Common myeloid progenitor, CD34-positive (primary cell): Measurements from ENCODE around the gene EVL.

Experiments
- CTCF ChIA-PET: fragments of 350-600 bp; sonication (Branson Sonifier 250); formaldehyde crosslinking; loops from one replicate; lab custom pipeline; 2021; ENCODE audit warnings: antibody characterized with exemption; lab: Charles Lee
- POLR2A ChIA-PET: fragments of 350-600 bp; sonication (Branson Sonifier 250); formaldehyde crosslinking; loops from one replicate; lab custom pipeline; 2021; ENCODE audit warnings: antibody characterized with exemption; lab: Charles Lee
- DNase-seq, 3 donors: peaks; one replicate each; pipeline versions ENCODE4 v3.0.0 to v3.0.0-alpha.2; 2013
- H3K27ac ChIP-seq, 2 experiments: 1 replicate in 1 of 2; 2 replicates in 1 of 2; pipeline ENCODE4 v1.7.0; 2013; ENCODE audit warnings: inconsistent platforms in 2 of 2, low read length in 2 of 2, mild to moderate bottlenecking in 2 of 2, low read depth in 1 of 2, moderate library complexity in 1 of 2; ENCODE audit not compliant: severe bottlenecking in 2 of 2, insufficient read depth in 1 of 2, poor library complexity in 1 of 2
- H3K27me3 ChIP-seq, 5 experiments: replicated peaks in 2 of 5; 1 replicate in 3 of 5; 2 replicates in 2 of 5; pipeline versions ENCODE4 v1.6.1 to v1.7.0; 2013; ENCODE audit warnings: low read length in 4 of 5, mild to moderate bottlenecking in 2 of 5, moderate library complexity in 2 of 5, inconsistent platforms in 1 of 5; ENCODE audit not compliant: insufficient read depth in 5 of 5, control insufficient read depth in 4 of 5
- H3K36me3 ChIP-seq, 4 experiments: 1 replicate in 2 of 4; 2 replicates in 2 of 4; pipeline versions ENCODE4 v1.6.1 to v1.7.0; 2013; ENCODE audit warnings: low read length in 3 of 4, control low read depth in 1 of 4, mild to moderate bottlenecking in 1 of 4; ENCODE audit not compliant: control insufficient read depth in 4 of 4, insufficient read depth in 4 of 4
- H3K4me1 ChIP-seq, 4 experiments: 1 replicate in 3 of 4; 2 replicates in 1 of 4; pipeline versions ENCODE4 v1.6.1 to v1.7.1; 2013; ENCODE audit warnings: low read length in 3 of 4, mild to moderate bottlenecking in 3 of 4, control low read depth in 1 of 4, inconsistent platforms in 1 of 4, moderate library complexity in 1 of 4; ENCODE audit not compliant: control insufficient read depth in 4 of 4, insufficient read depth in 4 of 4; ENCODE audit errors: control extremely low read depth in 1 of 4
- H3K4me3 ChIP-seq, 7 experiments: 1 replicate in 4 of 7; 2 replicates in 3 of 7; pipeline versions ENCODE4 v1.5.1 to v1.7.0; 2013; ENCODE audit warnings: mild to moderate bottlenecking in 7 of 7, low read length in 6 of 7, moderate library complexity in 6 of 7, inconsistent platforms in 2 of 7, low read depth in 2 of 7, control low read depth in 1 of 7; ENCODE audit not compliant: insufficient read depth in 4 of 7, control insufficient read depth in 1 of 7; ENCODE audit errors: extremely low read depth in 1 of 7
- H3K9me3 ChIP-seq, 5 experiments: 1 replicate in 4 of 5; 2 replicates in 1 of 5; pipeline versions ENCODE4 v1.6.1 to v1.7.1; 2013; ENCODE audit warnings: low read length in 4 of 5, mild to moderate bottlenecking in 2 of 5, inconsistent platforms in 1 of 5, low read depth in 1 of 5, moderate library complexity in 1 of 5; ENCODE audit not compliant: control insufficient read depth in 4 of 5, insufficient read depth in 2 of 5; ENCODE audit errors: control extremely low read depth in 1 of 5
- WGBS: methylation state at CpG from one replicate; pipeline ENCODE4 v1.1.5; 2013; ENCODE audit not compliant: insufficient coverage; 5-methylcytosine and 5-hydroxymethylcytosine counted together

The EVL gene

GRCh38 chr14:100126401-100126800, 61.2 kb downstream of the EVL start:
- H3K9me3 ChIP-seq = no peaks in the 10 kb centered on the region
- H3K27ac ChIP-seq = no peak overlapping the region
- no peak for DNase-seq
- 90% methylated on average over 11 of the region's 13 CpGs for WGBS
- H3K4me1 ChIP-seq = peaks cover 0 to 7% (median 0%) of the 10 kb centered on the region in 4 experiments
- H3K27me3 ChIP-seq = no peaks in the 10 kb centered on the region
- H3K4me3 ChIP-seq = no peak overlapping the region
- ChIA-PET CTCF (interaction anchor here (1.4 to 3.3 kb wide), 4 partner anchors 13 to 66 kb away, joined by 3 to 16 read pairs (median 9); no protein-coding TSS in a partner anchor), POLR2A (no interaction called here)
- H3K36me3 ChIP-seq = peaks cover 14 to 89% (median 51%) of the 10 kb centered on the region in 4 experiments

- Histone ChIP-seq H3K9me3 (no peaks in the 10 kb centered on the region), H3K27ac (no peak overlapping the region), H3K36me3 (peaks cover 21 to 97% (median 61%) of the 10 kb centered on the region in 4 experiments), H3K4me3 (no peak overlapping the region), H3K4me1 (no peaks in the 10 kb centered on the region), H3K27me3 (no peaks in the 10 kb centered on the region)
- DNase-seq = no peak
- 95% methylated on average over 11 of the region's 12 CpGs for WGBS
- CTCF ChIA-PET = interaction anchor here (0.7 to 3.3 kb wide), 10 partner anchors 10 to 65 kb away, joined by 3 to 16 read pairs (median 4); no protein-coding TSS in a partner anchor
- POLR2A ChIA-PET = no interaction called here
Measured at GRCh38 chr14:100127853-100128455, 62.7 kb downstream of the EVL start.

- peaks cover 24 to 95% (median 64%) of the 10 kb centered on the region in 4 experiments for H3K36me3 ChIP-seq
- POLR2A ChIA-PET = no interaction called here
- no peak for DNase-seq
- H3K27me3 ChIP-seq = no peaks in the 10 kb centered on the region
- H3K9me3 ChIP-seq = no peaks in the 10 kb centered on the region
- no peak overlapping the region for H3K4me3 ChIP-seq
- WGBS = 97% methylated on average over 12 of the region's 12 CpGs
- H3K27ac ChIP-seq = no peak overlapping the region
- CTCF ChIA-PET = interaction anchor here (0.7 to 3.3 kb wide), 7 partner anchors 9 to 64 kb away, joined by 3 to 16 read pairs (median 5); no protein-coding TSS in a partner anchor
- H3K4me1 ChIP-seq = no peaks in the 10 kb centered on the region
Measured at GRCh38 chr14:100128688-100129087, 63.5 kb downstream of the EVL start.

- 95% methylated on average over 6 of the region's 7 CpGs for WGBS
- no peak overlapping the region for H3K4me3 ChIP-seq
- no peak for DNase-seq
- H3K36me3 ChIP-seq = peaks cover 25 to 94% (median 63%) of the 10 kb centered on the region in 4 experiments
- H3K27me3 ChIP-seq = no peaks in the 10 kb centered on the region
- H3K27ac ChIP-seq = no peak overlapping the region
- no peaks in the 10 kb centered on the region for H3K4me1 ChIP-seq
- ChIA-PET CTCF (interaction anchor here (0.9 to 3.3 kb wide), 6 partner anchors 8 to 63 kb away, joined by 3 to 16 read pairs (median 8); no protein-coding TSS in a partner anchor), POLR2A (no interaction called here)
- no peaks in the 10 kb centered on the region for H3K9me3 ChIP-seq
Measured at GRCh38 chr14:100129161-100129589, 64.0 kb downstream of the EVL start.

- peaks cover 28 to 96% (median 65%) of the 10 kb centered on the region in 4 experiments for H3K36me3 ChIP-seq
- H3K27ac ChIP-seq = no peak overlapping the region
- no peak overlapping the region for H3K4me3 ChIP-seq
- no peak for DNase-seq
- WGBS = 98% methylated on average over 8 of the region's 11 CpGs
- CTCF ChIA-PET = interaction anchor here (1.5 kb wide), 1 partner anchor 10 kb away, joined by 4 read pairs; no protein-coding TSS in a partner anchor
- no peaks in the 10 kb centered on the region for H3K4me1 ChIP-seq
- H3K27me3 ChIP-seq = no peaks in the 10 kb centered on the region
- POLR2A ChIA-PET = no interaction called here
- H3K9me3 ChIP-seq = no peaks in the 10 kb centered on the region
Measured at GRCh38 chr14:100130521-100130920, 65.3 kb downstream of the EVL start.

- WGBS = 97% methylated on average over 4 of the region's 6 CpGs
- Histone ChIP-seq H3K4me1 (no peaks in the 10 kb centered on the region), H3K9me3 (no peaks in the 10 kb centered on the region), H3K27me3 (no peaks in the 10 kb centered on the region), H3K27ac (no peak overlapping the region), H3K4me3 (no peak overlapping the region), H3K36me3 (peaks cover 30 to 94% (median 66%) of the 10 kb centered on the region in 4 experiments)
- DNase-seq = no peak
- POLR2A ChIA-PET = interaction anchor here (1.0 kb wide), 1 partner anchor 12 kb away, joined by 4 read pairs; no protein-coding TSS in a partner anchor
- CTCF ChIA-PET = interaction anchor here (0.8 to 1.5 kb wide), 4 partner anchors 9 to 24 kb away, joined by 3 to 6 read pairs (median 4); no protein-coding TSS in a partner anchor
Measured at GRCh38 chr14:100131181-100131580, 66.0 kb downstream of the EVL start.
